Fibroblast of peridontal ligament (primary cell): ENCODE results near the gene ZCWPW2.

Source experiments
- DNase-seq: peaks from one replicate; pipeline ENCODE4 v3.0.0-alpha.2; 2010; ENCODE audit errors: extremely low read depth

Gene ZCWPW2

GRCh38 chr3:28348629-28349468, at the start of gene ZCWPW2, which contains the start of gene AZI2:
TSS of gene ZCWPW2 (plus strand) at chr3:28348721. CDS start at chr3:28413069, 64,348 bp downstream.
TSS of gene AZI2 (minus strand) at chr3:28348824. CDS start at chr3:28340617, 8,207 bp downstream.
- peak; percentile 92 for DNase-seq

GRCh38 chr3:28299705-28300104, 48.8 kb upstream of the ZCWPW2 start:
- no peak for DNase-seq

GRCh38 chr3:28300345-28300962, 48.1 kb upstream of the ZCWPW2 start:
- no peak for DNase-seq

GRCh38 chr3:28301688-28302087, 46.8 kb upstream of the ZCWPW2 start:
- DNase-seq, result no peak

- peak; percentile 36 for DNase-seq
Observed at GRCh38 chr3:28308196-28308595, 40.3 kb upstream of the ZCWPW2 start.

- DNase-seq, result no peak
Observed at GRCh38 chr3:28315711-28316110, 32.8 kb upstream of the ZCWPW2 start.

GRCh38 chr3:28316226-28316625, 32.3 kb upstream of the ZCWPW2 start:
- DNase-seq, result no peak

- DNase-seq, result peak; percentile 46
Observed at GRCh38 chr3:28317438-28318022, 31.0 kb upstream of the ZCWPW2 start.

- no peak for DNase-seq
Observed at GRCh38 chr3:28320981-28321380, 27.5 kb upstream of the ZCWPW2 start.

- peak; percentile 38 for DNase-seq
Observed at GRCh38 chr3:28322464-28322863, 26.1 kb upstream of the ZCWPW2 start.

- peak; percentile 58 for DNase-seq
Observed at GRCh38 chr3:28326458-28326926, 22.0 kb upstream of the ZCWPW2 start.

- DNase-seq, result peak; percentile 69
Observed at GRCh38 chr3:28328188-28329151, 20.1 kb upstream of the ZCWPW2 start.

GRCh38 chr3:28334552-28334951, 14.0 kb upstream of the ZCWPW2 start:
- peak; percentile 42 for DNase-seq

- no peak for DNase-seq
Observed at GRCh38 chr3:28335246-28335645, 13.3 kb upstream of the ZCWPW2 start.

- no peak for DNase-seq
Observed at GRCh38 chr3:28337230-28337629, 11.3 kb upstream of the ZCWPW2 start.

- DNase-seq, result no peak
Observed at GRCh38 chr3:28343144-28343543, 5.4 kb upstream of the ZCWPW2 start.

- DNase-seq, result no peak
Observed at GRCh38 chr3:28345690-28346089, 2.8 kb upstream of the ZCWPW2 start.

- DNase-seq, result peak; percentile 95
Observed at GRCh38 chr3:28347374-28348264, 902 bp upstream of the ZCWPW2 start.

GRCh38 chr3:28348265-28348628, 274 bp upstream of the ZCWPW2 start:
- DNase-seq, result peak; percentile 95

GRCh38 chr3:28349469-28350000, 1.0 kb downstream of the ZCWPW2 start:
- no peak for DNase-seq
